Neural cell (in vitro differentiated cells): ENCODE measurements around the gene SLC39A13. TPM values are rescaled to one million over a fixed set of nuclear protein-coding genes. Genes with fewer than 3 reads are reported as not detected.

Source experiments
- polyA plus RNA-seq: library from polyadenylated mRNA; depleted of rRNA; stranded (reverse); fragments of >200 nt; gene quantifications from 2 replicates; pipeline ENCODE4 v1.2.3, GENCODE V29; 2014
- small RNA-seq, 3 experiments: library from RNA; depleted of rRNA; stranded (forward); fragments of <200 nt; gene quantifications; one replicate each; pipeline ENCODE3, GENCODE V24; 2012

SLC39A13 gene
- polyA plus RNA-seq, 1 donor from 2014 or later, result 48.0 TPM

Small RNAs within 50 kb of the gene (small RNA-seq; reads per million reads assigned to genes)
- 0 reads per million in 3 experiments for gene MIR4487

Other genes starting within 250 kb of the SLC39A13 start
- 213 and 286 TPM in 2 replicates for gene ARFGAP2, start 231.7 kb upstream of the SLC39A13 start, polyA plus RNA-seq
- not detected in 2 replicates for gene PACSIN3, start 222.2 kb upstream of the SLC39A13 start, polyA plus RNA-seq
- 9.8 and 13.0 TPM in 2 replicates for gene DDB2, start 193.6 kb upstream of the SLC39A13 start, polyA plus RNA-seq
- gene ACP2, start 159.8 kb upstream of the SLC39A13 start, polyA plus RNA-seq, result 47.2 and 48.1 TPM in 2 replicates
- 7.7 and 16.5 TPM in 2 replicates for gene NR1H3, start 150.6 kb upstream of the SLC39A13 start, polyA plus RNA-seq
- 46.1 and 66.9 TPM in 2 replicates for gene MADD, start 138.5 kb upstream of the SLC39A13 start, polyA plus RNA-seq
- not detected in 2 replicates for gene MYBPC3, start 55.9 kb upstream of the SLC39A13 start, polyA plus RNA-seq
- not detected in 2 replicates for gene SPI1, start 30.0 kb upstream of the SLC39A13 start, polyA plus RNA-seq
- gene PSMC3, start 17.8 kb downstream of the SLC39A13 start, polyA plus RNA-seq, result 157 and 172 TPM in 2 replicates
- gene RAPSN, start 40.5 kb downstream of the SLC39A13 start, polyA plus RNA-seq, result not detected in 2 replicates
- 209 and 217 TPM in 2 replicates for gene CELF1, start 144.5 kb downstream of the SLC39A13 start, polyA plus RNA-seq
- 2.7 and 5.4 TPM in 2 replicates for gene PTPMT1, start 157.0 kb downstream of the SLC39A13 start, polyA plus RNA-seq
- 76.1 and 79.5 TPM in 2 replicates for gene KBTBD4, start 170.4 kb downstream of the SLC39A13 start, polyA plus RNA-seq
- 154 and 186 TPM in 2 replicates for gene NDUFS3, start 170.5 kb downstream of the SLC39A13 start, polyA plus RNA-seq
- gene FAM180B, start 178.1 kb downstream of the SLC39A13 start, polyA plus RNA-seq, result not detected in 2 replicates
- 16.4 and 17.5 TPM in 2 replicates for gene C1QTNF4, start 185.8 kb downstream of the SLC39A13 start, polyA plus RNA-seq
- 123 and 159 TPM in 2 replicates for gene MTCH2, start 234.0 kb downstream of the SLC39A13 start, polyA plus RNA-seq